Measurements from ENCODE around the gene ADH1C. TPM values are rescaled to one million over a fixed set of nuclear protein-coding genes. Genes with fewer than 3 reads are reported as not detected.
"Not testable (repeated sequence)": the region's sequence is repeated elsewhere in the genome, so short reads cannot be mapped to it uniquely, and the experiment has no call there.

Gene ADH1C
- polyA plus RNA-seq, 1 experiment, result 0.77 TPM

DNA sequence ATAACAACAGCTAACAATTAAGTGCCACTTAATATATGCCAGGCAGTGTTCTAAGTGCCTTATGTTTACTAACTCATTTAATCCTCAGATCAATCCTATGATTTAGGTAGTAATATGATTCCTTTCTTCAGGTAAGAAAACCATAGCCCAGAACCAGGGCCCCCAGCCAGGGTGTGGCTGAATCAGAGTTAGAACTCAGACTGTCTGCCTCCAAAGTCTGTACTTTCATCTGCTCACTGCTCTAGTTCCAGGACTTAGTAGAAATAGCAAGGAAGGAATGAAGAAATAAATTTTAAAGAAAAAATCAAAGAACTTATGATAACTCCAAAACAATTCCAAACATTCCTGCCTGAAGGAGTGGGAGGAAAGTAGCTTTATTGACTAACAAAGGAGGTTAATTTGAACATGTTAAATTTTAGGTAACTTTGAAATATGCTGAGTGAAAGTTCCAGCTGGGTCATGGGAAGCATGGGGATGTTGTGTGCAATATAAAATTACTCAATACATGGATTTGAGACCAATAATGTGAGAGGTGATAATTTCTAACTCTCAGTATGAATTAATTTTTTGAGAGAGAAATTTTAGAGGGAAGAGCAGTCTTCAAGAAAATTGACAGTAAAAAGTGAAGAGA, 8.8 kb upstream of the ADH1C start:
- CTCF ChIA-PET, result interaction anchor here (0.7 to 1.5 kb wide), 4 partner anchors 8 to 160 kb away, joined by 3 to 5 read pairs (median 4); no protein-coding TSS in a partner anchor

DNA sequence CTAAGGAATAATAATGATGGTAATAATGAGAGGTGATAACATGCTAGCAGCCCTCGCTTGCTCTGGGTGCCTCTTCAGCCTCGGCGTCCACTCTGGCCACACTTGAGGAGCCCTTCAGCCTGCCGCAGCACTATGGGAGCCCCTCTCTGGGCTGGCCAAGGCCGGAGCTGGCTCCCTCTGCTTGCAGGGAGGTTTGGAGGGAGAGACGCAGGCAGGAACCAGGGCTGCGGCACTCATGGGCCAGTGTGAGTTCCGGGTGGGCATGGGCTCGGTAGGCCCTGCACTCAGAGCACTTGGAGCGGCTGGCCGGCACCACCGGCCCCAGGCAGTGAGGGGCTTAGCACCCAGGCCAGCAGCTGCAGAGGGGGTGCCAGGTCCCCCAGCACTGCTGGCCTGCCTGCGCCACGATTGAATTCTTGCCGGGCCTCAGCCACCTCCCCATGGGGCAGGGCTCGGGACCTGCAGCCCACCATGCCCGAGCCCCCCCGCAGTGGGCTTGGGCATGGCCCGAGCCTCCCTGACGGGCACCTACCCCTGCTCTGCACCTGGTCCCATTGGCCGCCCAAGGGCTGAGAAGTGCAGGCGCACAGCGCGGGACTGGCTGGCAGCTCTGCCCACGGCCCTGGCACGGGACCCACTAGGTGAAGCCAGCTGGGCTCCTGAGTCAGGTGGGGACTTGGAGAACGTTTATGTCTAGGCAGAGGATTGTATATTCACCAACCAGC, 7.1 kb upstream of the ADH1C start:
- TF ChIP-seq, protein P1, sequence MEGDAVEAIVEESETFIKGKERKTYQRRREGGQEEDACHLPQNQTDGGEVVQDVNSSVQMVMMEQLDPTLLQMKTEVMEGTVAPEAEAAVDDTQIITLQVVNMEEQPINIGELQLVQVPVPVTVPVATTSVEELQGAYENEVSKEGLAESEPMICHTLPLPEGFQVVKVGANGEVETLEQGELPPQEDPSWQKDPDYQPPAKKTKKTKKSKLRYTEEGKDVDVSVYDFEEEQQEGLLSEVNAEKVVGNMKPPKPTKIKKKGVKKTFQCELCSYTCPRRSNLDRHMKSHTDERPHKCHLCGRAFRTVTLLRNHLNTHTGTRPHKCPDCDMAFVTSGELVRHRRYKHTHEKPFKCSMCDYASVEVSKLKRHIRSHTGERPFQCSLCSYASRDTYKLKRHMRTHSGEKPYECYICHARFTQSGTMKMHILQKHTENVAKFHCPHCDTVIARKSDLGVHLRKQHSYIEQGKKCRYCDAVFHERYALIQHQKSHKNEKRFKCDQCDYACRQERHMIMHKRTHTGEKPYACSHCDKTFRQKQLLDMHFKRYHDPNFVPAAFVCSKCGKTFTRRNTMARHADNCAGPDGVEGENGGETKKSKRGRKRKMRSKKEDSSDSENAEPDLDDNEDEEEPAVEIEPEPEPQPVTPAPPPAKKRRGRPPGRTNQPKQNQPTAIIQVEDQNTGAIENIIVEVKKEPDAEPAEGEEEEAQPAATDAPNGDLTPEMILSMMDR (IDR thresholded peaks at IDR 0.05; ENCODE audit: low read depth, low read length), result no peak
- no peak overlapping the region for H3K27ac ChIP-seq (ENCODE audit: low read depth, low read length)
- CTCF ChIA-PET, result no interaction called here
- no peaks in the 10 kb centered on the region for H3K27me3 ChIP-seq (ENCODE audit: control insufficient read depth, insufficient read depth, low read length)
- H3K4me3 ChIP-seq (ENCODE audit: low read depth, low read length), result no peak overlapping the region
- peaks cover 8% of the 10 kb centered on the region for H3K9me3 ChIP-seq (ENCODE audit: control insufficient read depth, insufficient read depth, low read length)
- POLR2A ChIA-PET, result no interaction called here
- DNase-seq (ENCODE audit: low read depth, low spot score), result no peak

More for the DNA sequence above, 8.8 kb upstream of the ADH1C start:
- no peak for DNase-seq (ENCODE audit: low read depth, low spot score)
- no peak overlapping the region for H3K4me3 ChIP-seq (ENCODE audit: low read depth, low read length)
- peaks cover 8% of the 10 kb centered on the region for H3K9me3 ChIP-seq (ENCODE audit: control insufficient read depth, insufficient read depth, low read length)
- POLR2A ChIA-PET, result no interaction called here
- no peaks in the 10 kb centered on the region for H3K27me3 ChIP-seq (ENCODE audit: control insufficient read depth, insufficient read depth, low read length)
- no peak overlapping the region for H3K27ac ChIP-seq (ENCODE audit: low read depth, low read length)
- TF ChIP-seq, protein P1 (IDR thresholded peaks at IDR 0.05; ENCODE audit: low read depth, low read length), result no peak

DNA sequence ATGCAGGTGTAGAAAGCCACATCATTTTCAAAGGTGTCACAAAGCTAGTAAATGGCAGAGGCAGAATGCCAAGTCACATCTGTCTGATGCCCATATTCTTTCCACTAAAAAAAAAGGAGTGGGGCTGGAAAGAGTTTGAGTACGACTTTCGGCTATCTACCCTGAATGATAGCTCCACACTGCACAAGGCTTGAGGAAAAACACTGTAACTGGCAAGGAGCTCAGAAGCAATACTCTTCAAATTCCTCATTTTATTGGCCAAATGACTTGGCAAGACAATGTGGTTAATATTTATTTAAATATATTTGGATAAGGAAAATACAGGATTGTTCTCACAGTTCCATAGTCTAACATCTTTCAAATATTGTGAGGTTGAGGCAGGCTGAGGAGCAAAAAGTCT, 5.4 kb upstream of the ADH1C start:
- TF ChIP-seq, protein P1 (IDR thresholded peaks at IDR 0.05; ENCODE audit: low read depth, low read length), result no peak
- DNase-seq (ENCODE audit: low read depth, low spot score), result no peak
- peaks cover 8% of the 10 kb centered on the region for H3K9me3 ChIP-seq (ENCODE audit: control insufficient read depth, insufficient read depth, low read length)
- H3K27me3 ChIP-seq (ENCODE audit: control insufficient read depth, insufficient read depth, low read length), result no peaks in the 10 kb centered on the region
- no peak overlapping the region for H3K27ac ChIP-seq (ENCODE audit: low read depth, low read length)
- ChIA-PET CTCF (no interaction called here), POLR2A (no interaction called here)
- H3K4me3 ChIP-seq (ENCODE audit: low read depth, low read length), result no peak overlapping the region

- DNase-seq (ENCODE audit: low read depth, low spot score), result no peak
- ChIA-PET POLR2A (no interaction called here), CTCF (no interaction called here)
- Histone ChIP-seq H3K27ac (ENCODE audit: low read depth, low read length) (no peak overlapping the region), H3K27me3 (ENCODE audit: control insufficient read depth, insufficient read depth, low read length) (no peaks in the 10 kb centered on the region), H3K4me3 (ENCODE audit: low read depth, low read length) (no peak overlapping the region), H3K9me3 (ENCODE audit: control insufficient read depth, insufficient read depth, low read length) (peaks cover 8% of the 10 kb centered on the region)
- TF ChIP-seq, protein P1 (IDR thresholded peaks at IDR 0.05; ENCODE audit: low read depth, low read length), result no peak
Measured at GRCh38 chr4:99356992-99357391, 4.4 kb upstream of the ADH1C start.

GRCh38 chr4:99356149-99356548, 3.6 kb upstream of the ADH1C start:
- DNase-seq (ENCODE audit: low read depth, low spot score); H3K9me3 ChIP-seq (ENCODE audit: control insufficient read depth, insufficient read depth, low read length); POLR2A ChIA-PET; H3K27me3 ChIP-seq (ENCODE audit: control insufficient read depth, insufficient read depth, low read length); H3K27ac ChIP-seq (ENCODE audit: low read depth, low read length); H3K4me3 ChIP-seq (ENCODE audit: low read depth, low read length): not testable (repeated sequence)
- CTCF ChIA-PET, result interaction anchor here (0.6 kb wide), 1 partner anchor 20 kb away, joined by 3 read pairs; no protein-coding TSS in a partner anchor

All from AG04450 (cell line).